GM13976 (cell line): ENCODE data around the gene AP5M1.

Source experiments
- DNase-seq: peaks from one replicate; pipeline ENCODE4 v3.0.0; 2012; ENCODE audit warnings: low spot score
- in situ Hi-C: fragments of 300-500 bp; cut with MboI; formaldehyde crosslinking; loops from one replicate; pipeline ENCODE4 v1.12.0; 2022; ENCODE audit warnings: low sequenced_read_pairs, mixed read lengths, inconsistent platforms; ENCODE audit not compliant: unreplicated experiment
- TF ChIP-seq, protein P1 (sequence below): IDR thresholded peaks from 2 replicates; pipeline ENCODE4 v1.5.1; 2012; ENCODE audit warnings: borderline replicate concordance, mild to moderate bottlenecking; ENCODE audit not compliant: insufficient read depth; ENCODE audit errors: extremely low read depth, missing control alignments, control extremely low read depth

The AP5M1 gene

GRCh38 chr14:57262117-57262516 lies 6.7 kb upstream of the AP5M1 start:
- TF ChIP-seq, protein P1, sequence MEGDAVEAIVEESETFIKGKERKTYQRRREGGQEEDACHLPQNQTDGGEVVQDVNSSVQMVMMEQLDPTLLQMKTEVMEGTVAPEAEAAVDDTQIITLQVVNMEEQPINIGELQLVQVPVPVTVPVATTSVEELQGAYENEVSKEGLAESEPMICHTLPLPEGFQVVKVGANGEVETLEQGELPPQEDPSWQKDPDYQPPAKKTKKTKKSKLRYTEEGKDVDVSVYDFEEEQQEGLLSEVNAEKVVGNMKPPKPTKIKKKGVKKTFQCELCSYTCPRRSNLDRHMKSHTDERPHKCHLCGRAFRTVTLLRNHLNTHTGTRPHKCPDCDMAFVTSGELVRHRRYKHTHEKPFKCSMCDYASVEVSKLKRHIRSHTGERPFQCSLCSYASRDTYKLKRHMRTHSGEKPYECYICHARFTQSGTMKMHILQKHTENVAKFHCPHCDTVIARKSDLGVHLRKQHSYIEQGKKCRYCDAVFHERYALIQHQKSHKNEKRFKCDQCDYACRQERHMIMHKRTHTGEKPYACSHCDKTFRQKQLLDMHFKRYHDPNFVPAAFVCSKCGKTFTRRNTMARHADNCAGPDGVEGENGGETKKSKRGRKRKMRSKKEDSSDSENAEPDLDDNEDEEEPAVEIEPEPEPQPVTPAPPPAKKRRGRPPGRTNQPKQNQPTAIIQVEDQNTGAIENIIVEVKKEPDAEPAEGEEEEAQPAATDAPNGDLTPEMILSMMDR, result no peak
- no peak for DNase-seq
- in situ Hi-C loops, result no loop called here

- in situ Hi-C loops, result no loop called here
- no peak for DNase-seq
- TF ChIP-seq, protein P1, result no peak
Measured at GRCh38 chr14:57266065-57266464, 2.7 kb upstream of the AP5M1 start.

GRCh38 chr14:57273236-57273635 lies 4.5 kb downstream of the AP5M1 start:
- in situ Hi-C loops, result no loop called here
- TF ChIP-seq, protein P1, result no peak
- no peak for DNase-seq

DNA sequence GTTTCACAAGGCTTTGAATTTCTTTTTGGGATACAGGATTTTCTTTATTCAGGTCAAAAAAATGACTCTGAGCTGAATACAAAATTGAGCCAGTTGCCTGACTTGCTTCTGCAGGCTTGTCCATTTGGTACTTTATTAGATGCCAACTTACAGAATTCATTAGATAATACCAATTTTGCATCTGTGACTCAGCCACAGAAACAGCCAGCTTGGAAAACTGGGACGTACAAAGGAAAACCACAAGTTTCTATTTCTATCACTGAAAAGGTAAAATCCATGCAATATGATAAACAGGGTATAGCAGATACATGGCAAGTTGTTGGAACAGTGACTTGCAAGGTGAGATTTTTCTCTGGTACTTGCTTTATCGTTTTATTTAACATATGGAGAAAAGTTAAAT lies 5.8 kb downstream of the AP5M1 start:
- DNase-seq, result no peak
- in situ Hi-C loops, result no loop called here
- TF ChIP-seq, protein P1, result no peak

DNA sequence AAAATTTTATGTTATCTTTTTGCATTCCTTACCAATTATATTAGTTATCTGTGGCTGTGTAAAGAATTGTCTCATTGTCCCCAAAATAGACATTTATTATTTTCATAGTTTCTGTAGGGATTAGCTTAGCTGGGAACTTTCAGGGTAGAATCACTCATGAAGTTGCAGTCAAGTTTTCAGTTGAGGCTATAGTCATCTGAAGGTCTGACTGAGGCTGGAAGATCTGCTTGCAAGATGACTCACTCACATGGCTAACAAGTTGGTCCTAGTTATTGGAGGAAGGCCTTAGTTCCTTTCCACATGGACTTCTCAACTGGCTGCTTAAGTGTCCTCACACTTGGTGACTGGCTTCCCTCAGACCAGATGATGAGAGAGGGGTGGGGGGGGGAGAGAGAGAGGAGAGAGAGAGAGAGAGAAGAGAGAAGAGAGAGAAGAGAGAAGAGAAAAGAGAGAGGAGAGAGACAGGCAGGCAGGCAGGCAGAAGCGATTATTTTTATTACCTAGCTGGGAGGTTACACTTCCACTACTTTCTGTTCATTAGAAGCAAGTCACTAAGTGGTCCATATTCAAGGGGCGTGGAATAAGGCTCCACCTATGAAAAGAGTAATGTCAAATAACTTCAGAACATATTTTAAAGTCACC lies 6.4 kb downstream of the AP5M1 start:
- no peak for DNase-seq
- TF ChIP-seq, protein P1, result no peak
- in situ Hi-C loops, result no loop called here

GRCh38 chr14:57277062-57277461 lies 8.3 kb downstream of the AP5M1 start:
- TF ChIP-seq, protein P1, result no peak
- DNase-seq, result no peak
- in situ Hi-C loops, result no loop called here

DNA sequence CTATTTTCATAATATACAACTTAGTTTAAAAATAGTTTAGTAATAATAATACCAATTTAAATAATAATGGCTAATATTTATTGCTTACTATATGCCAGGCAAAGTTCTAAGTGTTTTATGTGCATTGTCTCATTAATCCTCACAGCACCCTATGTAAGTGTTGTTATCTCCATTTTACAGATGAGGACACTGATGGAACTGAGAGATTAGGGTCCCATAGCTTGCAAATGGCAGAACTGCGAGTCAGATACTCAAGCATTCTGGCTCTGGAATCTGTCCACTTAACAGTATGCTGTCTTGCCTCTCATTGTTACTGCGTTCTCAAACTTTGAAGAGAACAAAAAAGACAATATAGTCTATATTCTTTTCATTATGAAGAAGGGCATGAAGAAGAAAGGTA lies 19.0 kb downstream of the AP5M1 start:
- in situ Hi-C loops, result no loop called here
- TF ChIP-seq, protein P1, result no peak
- DNase-seq, result no peak
